ENCODE results near the gene MAB21L4.

Gene MAB21L4

GRCh38 chr2:240889601-240890560 lies 6.1 kb downstream of the MAB21L4 start:
- in situ Hi-C loops (cut with HindIII; ENCODE audit: low sequenced_read_pairs), result no loop called here
- DNase-seq (ENCODE audit: low read depth, low spot score), result no peak
- H3K4me3 ChIP-seq (ENCODE audit: low read depth, low read length), result no peak overlapping the region
- TF ChIP-seq CTCF (IDR thresholded peaks at IDR 0.05; ENCODE audit: low read depth, low read length), result no peak

GRCh38 chr2:240888890-240889573 lies 6.9 kb downstream of the MAB21L4 start:
- no peak for TF ChIP-seq CTCF (IDR thresholded peaks at IDR 0.05; ENCODE audit: low read depth, low read length)
- in situ Hi-C loops (cut with HindIII; ENCODE audit: low sequenced_read_pairs), result no loop called here
- no peak for DNase-seq (ENCODE audit: low read depth, low spot score)
- no peak overlapping the region for H3K4me3 ChIP-seq (ENCODE audit: low read depth, low read length)

- in situ Hi-C loops (cut with HindIII; ENCODE audit: low sequenced_read_pairs), result no loop called here
- H3K4me3 ChIP-seq (ENCODE audit: low read depth, low read length), result no peak overlapping the region
- DNase-seq (ENCODE audit: low read depth, low spot score), result no peak
- no peak for TF ChIP-seq CTCF (IDR thresholded peaks at IDR 0.05; ENCODE audit: low read depth, low read length)
Measured at GRCh38 chr2:240888130-240888889, 7.6 kb downstream of the MAB21L4 start.

GRCh38 chr2:240887631-240888030 lies 8.3 kb downstream of the MAB21L4 start:
- DNase-seq (ENCODE audit: low read depth, low spot score), result no peak
- no peak overlapping the region for H3K4me3 ChIP-seq (ENCODE audit: low read depth, low read length)
- TF ChIP-seq CTCF (IDR thresholded peaks at IDR 0.05; ENCODE audit: low read depth, low read length), result no peak
- in situ Hi-C loops (cut with HindIII; ENCODE audit: low sequenced_read_pairs), result no loop called here

GRCh38 chr2:240886678-240887609 lies 9.0 kb downstream of the MAB21L4 start:
- in situ Hi-C loops (cut with HindIII; ENCODE audit: low sequenced_read_pairs), result no loop called here
- no peak overlapping the region for H3K4me3 ChIP-seq (ENCODE audit: low read depth, low read length)
- no peak for TF ChIP-seq CTCF (IDR thresholded peaks at IDR 0.05; ENCODE audit: low read depth, low read length)
- no peak for DNase-seq (ENCODE audit: low read depth, low spot score)

Measured in astrocyte of the spinal cord (primary cell).